ENCODE measurements around the gene FOXR2. TPM values are rescaled to one million over a fixed set of nuclear protein-coding genes. Genes with fewer than 3 reads are reported as not detected.

FOXR2 gene, protein sequence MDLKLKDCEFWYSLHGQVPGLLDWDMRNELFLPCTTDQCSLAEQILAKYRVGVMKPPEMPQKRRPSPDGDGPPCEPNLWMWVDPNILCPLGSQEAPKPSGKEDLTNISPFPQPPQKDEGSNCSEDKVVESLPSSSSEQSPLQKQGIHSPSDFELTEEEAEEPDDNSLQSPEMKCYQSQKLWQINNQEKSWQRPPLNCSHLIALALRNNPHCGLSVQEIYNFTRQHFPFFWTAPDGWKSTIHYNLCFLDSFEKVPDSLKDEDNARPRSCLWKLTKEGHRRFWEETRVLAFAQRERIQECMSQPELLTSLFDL
- not detected in 2 replicates for total RNA-seq

DNA sequence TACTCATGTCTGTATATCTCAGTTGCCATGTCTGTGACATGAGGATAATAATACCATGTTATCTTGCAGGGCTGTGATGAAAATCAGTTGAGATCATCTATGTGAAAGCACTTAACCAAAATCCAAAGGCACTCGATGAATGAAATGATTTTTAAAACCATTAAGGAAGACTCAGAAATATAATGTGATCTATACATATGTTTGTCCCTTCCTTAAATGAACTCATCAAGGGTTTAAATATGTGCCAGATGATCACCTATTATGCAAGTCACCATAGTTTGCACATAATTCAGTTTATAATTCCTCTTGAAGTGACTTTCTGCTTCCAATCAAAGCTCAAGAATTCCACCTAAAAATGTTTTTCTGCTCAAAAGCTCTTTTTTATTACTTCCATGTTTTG, at the start of gene FOXR2:
Gene FOXR2 (plus strand): TSS at position 301 of the 400 bp plus-strand sequence. CDS start 312 bp downstream, outside the sequence.

Other genes starting within 250 kb of the FOXR2 start
- gene MAGEH1, start 171.3 kb upstream of the FOXR2 start, total RNA-seq: 26.4 and 27.6 TPM in 2 replicates
- gene USP51, start 133.6 kb upstream of the FOXR2 start, total RNA-seq: 1.9 and 3.6 TPM in 2 replicates
- gene RRAGB, start 94.3 kb downstream of the FOXR2 start, total RNA-seq: 54.2 and 55.1 TPM in 2 replicates